ENCODE results near the gene R3HDM2.

Gene R3HDM2

GRCh38 chr12:57240066-57240921, 190.5 kb downstream of the R3HDM2 start:
- peak; percentile 69 for DNase-seq (ENCODE audit: low spot score)

GRCh38 chr12:57239587-57240065, 191.2 kb downstream of the R3HDM2 start:
- DNase-seq (ENCODE audit: low spot score): no peak

DNA sequence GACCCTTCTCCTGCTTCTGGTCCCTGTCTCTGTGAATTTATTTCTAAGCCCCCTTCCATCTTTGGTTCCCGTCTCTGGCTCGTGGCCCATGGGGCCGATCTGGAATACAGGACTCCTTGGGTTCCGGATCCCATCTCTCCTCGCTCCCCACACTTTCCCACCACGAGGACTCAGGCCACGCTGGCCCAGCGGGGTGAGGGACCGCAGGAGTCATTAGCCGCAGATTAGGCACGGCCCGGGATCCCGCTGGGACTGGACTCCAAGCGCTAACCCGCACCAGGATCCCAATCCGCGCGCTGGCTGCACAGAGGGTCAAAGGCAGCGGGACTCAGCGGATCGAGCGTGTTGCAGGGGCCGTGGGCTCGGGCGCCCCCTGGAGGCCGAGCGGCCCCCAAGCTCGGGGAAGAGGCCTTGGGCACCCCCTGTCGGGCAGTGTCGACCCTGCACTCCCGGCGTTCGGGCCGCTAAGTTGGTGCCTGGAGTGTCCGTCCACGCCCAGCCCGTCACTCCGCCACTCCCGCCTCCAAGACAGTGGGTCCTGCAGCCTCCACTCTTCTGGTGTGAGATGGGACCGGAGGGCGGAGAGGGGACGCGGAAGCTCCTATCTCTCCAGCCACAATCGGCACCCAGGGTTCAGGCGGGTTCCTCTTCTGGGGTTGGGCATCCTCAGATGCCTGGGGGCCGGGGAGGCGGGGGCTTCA, 191.8 kb downstream of the R3HDM2 start:
- peak; percentile 87 for DNase-seq (ENCODE audit: low spot score)

GRCh38 chr12:57237932-57238853, 192.7 kb downstream of the R3HDM2 start:
- DNase-seq (ENCODE audit: low spot score): no peak

DNA sequence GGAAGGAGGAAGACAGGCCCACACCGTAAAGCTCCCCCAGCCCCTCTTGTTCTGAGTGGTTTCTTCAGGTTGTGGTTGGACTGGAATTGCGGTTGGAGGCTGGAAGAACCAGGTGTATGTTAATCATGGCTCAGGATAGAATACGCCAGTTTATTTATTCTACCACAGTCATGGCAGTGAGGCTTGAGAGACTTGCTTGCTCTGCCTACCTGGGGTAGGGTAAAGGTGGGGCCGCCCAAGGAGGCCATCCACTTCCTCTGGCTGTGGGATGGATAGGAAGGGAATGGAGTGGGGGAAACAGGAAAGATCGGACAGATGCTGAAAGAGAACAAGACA, 193.3 kb downstream of the R3HDM2 start:
- DNase-seq (ENCODE audit: low spot score): no peak

GRCh38 chr12:57236925-57237595, 193.8 kb downstream of the R3HDM2 start:
- DNase-seq (ENCODE audit: low spot score): no peak

GRCh38 chr12:57236201-57236924, 194.5 kb downstream of the R3HDM2 start:
- DNase-seq (ENCODE audit: low spot score): no peak

DNA sequence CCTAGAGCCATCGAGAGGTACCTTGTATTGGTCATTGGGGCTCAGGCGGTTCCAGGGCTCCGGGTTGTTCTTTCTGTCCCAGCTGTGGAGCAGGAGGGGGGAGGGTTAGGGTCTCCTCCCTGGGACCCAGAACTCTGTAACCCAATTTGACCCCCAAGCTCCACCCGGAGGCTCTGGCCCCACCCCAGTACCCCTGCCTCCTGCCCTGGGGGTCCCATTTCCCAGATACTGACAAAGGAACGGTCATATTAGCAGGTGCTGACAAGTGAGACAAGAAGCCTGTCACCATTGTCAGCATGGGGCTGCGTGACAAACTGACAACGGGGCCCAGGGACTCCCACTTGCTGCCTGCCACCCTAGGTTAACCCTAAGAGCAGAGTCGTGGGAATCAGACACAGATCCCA, 195.1 kb downstream of the R3HDM2 start:
- no peak for DNase-seq (ENCODE audit: low spot score)

DNA sequence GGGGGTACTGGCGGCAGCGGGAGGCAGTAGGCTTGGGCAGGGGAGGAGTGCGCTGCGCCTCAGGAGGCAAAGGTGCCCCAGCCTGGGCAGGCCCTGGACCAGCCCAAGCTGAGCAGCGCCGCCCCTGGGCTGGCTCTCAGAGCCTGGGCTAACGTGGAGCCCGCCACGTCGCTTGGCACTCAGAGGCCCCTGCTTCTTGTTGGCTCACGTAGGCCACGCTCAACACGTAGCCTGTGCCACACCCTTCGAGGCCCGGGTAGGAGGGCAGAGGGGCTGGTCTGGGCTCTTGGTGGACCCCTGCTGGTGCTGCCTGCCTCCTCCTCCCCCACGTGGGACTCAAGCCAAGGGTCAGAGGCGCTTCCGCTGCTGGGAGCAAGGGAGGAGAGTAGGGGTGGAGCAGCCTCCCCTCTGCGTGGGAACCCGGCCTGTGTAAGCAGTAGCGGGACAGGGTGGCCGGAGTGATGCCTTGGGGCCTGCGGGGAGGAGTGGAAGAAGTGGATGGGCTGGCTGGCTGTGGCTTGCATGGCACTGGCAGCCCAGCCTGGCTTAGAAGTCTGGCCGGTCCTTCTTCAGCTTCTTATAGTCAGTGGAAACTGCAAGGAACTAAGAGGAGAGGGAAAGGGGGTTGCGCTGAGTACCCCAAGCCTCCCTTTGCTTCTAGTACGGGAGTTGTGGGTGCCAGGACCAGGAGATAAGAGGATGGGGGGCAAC, 195.7 kb downstream of the R3HDM2 start:
- no peak for DNase-seq (ENCODE audit: low spot score)

- no peak for DNase-seq (ENCODE audit: low spot score)
Observed at GRCh38 chr12:57234571-57235016, 196.2 kb downstream of the R3HDM2 start.

GRCh38 chr12:57234233-57234570, 196.6 kb downstream of the R3HDM2 start:
- DNase-seq (ENCODE audit: low spot score): no peak

DNA sequence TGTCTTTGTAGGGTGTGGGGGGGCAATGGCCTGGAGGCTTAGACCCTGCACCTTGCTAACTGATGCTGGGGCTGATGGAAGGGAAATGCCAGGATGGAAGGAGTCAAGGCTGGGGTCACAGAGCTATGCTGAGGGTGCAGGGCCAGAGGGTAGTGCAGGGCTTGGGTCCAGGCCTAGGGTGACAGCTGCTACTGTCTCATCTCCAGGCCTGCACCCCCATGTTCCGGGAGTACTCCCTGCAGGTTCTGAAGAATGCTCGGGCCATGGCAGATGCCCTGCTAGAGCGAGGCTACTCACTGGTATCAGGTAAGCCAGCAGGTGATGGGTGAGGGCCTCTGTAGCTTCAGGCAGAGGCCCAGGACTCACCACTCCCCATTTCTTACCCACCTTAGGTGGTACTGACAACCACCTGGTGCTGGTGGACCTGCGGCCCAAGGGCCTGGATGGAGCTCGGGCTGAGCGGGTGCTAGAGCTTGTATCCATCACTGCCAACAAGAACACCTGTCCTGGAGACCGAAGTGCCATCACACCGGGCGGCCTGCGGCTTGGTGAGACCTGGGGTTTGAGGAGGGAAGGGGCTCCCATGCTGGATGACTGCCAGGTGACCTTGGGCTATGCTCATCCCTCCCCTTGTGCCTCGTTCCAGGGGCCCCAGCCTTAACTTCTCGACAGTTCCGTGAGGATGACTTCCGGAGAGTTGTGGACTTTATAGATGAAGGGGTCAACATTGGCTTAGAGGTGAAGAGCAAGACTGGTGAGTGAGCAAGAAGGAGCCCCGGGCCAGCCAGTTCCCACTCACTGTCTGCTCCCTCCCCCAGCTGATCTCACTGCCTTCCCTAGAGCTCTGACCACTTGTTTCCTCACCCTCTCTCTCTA, 197.2 kb downstream of the R3HDM2 start:
- DNase-seq (ENCODE audit: low spot score): no peak

- DNase-seq (ENCODE audit: low spot score): no peak
Observed at GRCh38 chr12:57232156-57232756, 198.6 kb downstream of the R3HDM2 start.

DNA sequence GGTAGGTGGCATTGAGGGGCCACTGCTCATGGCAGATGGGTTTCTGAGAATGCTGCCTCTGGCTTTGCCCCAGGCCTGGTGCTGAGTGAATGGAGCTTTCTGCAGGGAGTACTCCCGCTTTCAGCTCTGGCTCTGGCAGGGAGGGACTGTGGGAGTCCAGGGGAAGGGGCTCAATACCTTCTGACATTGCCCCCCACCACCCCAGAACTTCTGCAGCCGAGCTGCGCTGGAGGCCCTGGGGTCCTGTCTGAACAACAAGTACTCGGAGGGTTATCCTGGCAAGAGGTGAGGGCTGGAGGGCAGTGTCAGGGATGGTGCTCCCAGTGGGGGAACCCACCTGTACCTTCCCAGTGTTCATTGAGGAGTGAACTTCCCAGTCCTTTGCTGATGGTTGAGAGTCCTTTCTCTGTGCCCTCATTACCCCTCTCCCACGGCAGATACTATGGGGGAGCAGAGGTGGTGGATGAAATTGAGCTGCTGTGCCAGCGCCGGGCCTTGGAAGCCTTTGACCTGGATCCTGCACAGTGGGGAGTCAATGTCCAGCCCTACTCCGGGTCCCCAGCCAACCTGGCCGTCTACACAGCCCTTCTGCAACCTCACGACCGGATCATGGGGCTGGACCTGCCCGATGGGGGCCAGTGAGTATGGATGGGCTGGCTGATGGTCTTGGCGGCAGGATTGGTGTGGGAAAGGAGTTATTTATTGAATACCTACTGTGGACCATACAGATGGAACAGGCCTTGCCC, 199.4 kb downstream of the R3HDM2 start:
- no peak for DNase-seq (ENCODE audit: low spot score)

DNA sequence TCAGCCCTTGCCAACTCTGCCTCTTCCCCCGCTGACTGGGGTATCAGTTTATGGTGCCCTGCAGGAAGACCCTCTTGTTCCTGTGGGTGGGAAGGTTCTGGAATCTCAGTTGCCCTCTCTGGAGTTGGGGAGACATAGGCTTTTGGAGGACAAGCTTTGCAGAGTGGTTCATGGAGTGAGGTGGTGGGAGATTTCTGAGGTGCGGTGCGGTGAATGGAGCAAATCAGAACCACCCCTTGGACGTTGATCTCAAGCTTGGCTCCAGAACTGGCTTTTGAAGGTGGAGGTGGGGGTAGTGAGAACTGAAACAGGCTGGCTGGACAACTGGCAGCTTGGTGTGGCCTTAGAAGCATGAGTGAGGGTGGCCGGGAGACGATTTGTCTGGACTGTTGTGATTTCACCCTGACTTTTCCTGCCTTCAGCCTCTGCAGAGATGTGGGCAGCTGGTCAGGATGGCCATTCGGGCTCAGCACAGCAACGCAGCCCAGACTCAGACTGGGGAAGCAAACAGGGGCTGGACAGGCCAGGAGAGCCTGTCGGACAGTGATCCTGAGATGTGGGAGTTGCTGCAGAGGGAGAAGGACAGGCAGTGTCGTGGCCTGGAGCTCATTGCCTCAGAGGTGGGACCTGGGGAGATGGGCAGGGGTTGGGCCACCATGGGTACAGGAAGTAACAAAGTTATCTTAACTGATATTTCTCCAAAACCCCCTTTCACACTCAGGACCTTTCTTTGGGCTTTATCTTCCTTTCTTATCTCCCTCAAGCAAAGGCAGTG, 200.3 kb downstream of the R3HDM2 start:
- no peak for DNase-seq (ENCODE audit: low spot score)

DNA sequence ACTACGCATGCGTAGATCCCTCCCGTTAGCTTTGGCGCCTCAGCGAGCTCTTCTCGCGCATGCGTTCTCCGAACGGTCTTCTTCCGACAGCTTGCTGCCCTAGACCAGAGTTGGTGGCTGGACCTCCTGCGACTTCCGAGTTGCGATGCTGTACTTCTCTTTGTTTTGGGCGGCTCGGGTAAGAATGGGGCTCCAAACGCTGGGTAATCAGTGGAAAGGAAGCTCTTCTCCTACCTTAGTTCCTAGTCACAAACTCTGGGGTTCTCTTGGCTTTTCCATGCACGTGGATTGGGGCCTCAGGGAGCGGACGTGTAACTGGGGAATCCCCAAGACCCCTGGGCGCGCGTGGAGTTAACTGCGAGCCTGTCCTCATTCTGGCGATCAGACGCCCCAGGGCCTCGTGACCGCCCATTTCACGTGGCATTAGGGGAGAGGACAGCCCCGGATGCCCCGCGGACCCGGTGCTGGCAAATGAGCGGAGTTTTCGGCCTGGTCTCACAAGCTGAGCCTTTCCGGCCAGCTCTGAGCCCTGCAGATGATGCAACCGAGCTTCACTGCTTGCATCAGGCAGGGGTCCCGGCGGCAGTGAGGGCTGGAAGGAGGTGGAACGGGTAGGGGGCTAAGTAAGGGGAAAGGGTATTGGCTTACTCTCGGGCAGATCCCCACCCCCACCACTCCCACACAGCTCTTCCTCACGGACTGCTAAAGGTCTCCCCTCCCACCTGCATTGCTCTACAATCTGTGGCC, 201.0 kb downstream of the R3HDM2 start, which contains the start of gene SHMT2:
Gene SHMT2, plus strand, starts transcription at position 78 of the 747 bp plus-strand sequence. Its CDS starts 68 bp downstream, at position 146.
- DNase-seq (ENCODE audit: low spot score): peak; percentile 97
